GM21619 (cell line): Measurements from ENCODE around the gene CHRM3.

Source experiments
- ATAC-seq: cut with Tn5 transposase; IDR thresholded peaks from one replicate; pipeline ENCODE4 v1.9.1; 2021; ENCODE audit not compliant: unreplicated experiment

The CHRM3 gene

DNA sequence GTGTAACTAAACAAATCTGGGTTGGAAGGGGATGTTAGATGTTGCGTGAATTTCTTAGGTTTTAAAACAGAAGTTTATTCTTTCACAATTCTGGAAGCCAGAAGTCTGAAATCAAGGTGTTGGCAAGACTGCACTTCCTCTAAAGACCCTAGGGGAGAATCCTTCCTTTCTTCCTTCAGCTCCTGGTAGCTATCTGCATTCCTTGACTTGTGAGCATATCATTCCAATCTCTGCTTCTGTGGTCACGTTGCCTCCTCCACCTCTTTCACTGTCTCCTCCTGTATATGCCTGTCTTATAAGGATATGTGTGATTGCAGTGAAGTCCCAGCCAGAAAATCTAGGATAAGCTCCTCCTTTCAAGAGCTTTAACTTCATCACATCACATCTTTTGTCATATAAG is 7.7 kb downstream of the CHRM3 start:
- no peak for ATAC-seq

DNA sequence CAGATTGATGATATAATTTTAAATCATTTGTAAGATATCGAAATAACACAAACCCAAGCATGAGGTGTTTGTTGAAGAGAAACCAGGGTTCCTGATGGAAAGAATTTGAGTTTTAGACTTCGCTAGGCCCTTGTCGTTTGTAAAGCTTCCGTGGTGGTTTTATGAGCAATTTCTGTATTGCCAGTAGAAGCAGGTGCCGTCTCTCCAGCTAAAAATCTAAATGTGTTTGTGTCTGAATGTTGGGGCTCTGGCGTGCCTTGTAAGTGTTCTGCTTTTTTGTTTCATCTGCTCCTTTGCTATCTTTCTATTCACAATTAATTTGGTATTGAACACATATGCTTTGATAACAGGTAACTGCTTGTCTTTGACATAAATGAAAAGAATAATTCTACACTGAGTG is 27.5 kb downstream of the CHRM3 start:
- ATAC-seq, result no peak

- no peak for ATAC-seq
Observed at GRCh38 chr1:239417221-239417620, 30.9 kb downstream of the CHRM3 start.

DNA sequence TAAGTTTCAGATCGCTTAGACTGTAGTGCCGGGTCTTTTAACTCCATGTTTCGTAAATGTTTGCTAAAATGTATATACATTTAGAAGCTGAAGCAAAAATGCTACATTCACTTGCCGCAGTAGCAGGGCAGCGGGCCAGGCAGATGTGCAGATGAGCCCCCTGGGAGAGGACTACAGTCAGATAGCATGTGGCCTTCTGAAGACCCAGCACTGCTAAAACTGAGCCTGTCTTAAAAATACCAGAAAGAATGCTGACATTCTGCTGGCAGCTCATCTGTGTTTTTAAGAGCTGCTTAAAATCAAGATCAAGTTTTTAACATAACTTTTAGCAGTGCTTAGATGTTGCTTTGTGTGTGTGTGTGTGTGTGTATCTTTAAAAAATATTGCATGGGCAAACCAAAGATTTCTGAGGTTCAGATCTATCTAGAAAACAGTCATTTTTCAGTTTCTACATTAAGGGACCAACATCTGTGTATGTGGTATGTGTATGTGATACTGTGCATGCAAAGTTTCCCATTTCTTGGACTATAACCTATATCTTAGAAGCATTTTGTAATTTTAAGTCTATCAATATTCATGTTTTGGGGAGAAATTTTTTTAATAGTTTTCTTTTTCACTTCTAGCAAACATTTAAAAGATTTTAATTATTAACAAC is 31.7 kb downstream of the CHRM3 start:
- no peak for ATAC-seq

- no peak for ATAC-seq
Observed at GRCh38 chr1:239418681-239419080, 32.3 kb downstream of the CHRM3 start.

DNA sequence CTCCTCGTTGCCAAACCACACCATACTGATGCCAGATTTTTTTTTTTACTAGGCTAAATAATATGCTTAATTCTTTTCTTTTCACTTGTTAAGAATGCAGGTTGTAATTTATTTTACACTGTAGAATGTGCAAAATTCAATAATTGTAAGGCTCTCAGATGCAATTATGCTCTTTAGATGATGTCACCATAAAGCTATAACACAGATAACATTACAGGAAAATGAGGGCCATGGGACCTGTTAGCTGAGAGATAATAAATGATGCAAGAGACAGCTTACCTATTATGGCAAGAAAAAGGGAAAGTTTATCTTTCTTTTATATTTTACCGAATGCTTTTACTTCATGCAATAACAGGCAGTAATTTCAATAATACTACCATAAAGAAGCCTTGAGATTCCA is 35.4 kb downstream of the CHRM3 start:
- no peak for ATAC-seq

GRCh38 chr1:239422818-239423217 is 36.5 kb downstream of the CHRM3 start:
- no peak for ATAC-seq

- no peak for ATAC-seq
Observed at GRCh38 chr1:239426821-239427475, 40.6 kb downstream of the CHRM3 start.

DNA sequence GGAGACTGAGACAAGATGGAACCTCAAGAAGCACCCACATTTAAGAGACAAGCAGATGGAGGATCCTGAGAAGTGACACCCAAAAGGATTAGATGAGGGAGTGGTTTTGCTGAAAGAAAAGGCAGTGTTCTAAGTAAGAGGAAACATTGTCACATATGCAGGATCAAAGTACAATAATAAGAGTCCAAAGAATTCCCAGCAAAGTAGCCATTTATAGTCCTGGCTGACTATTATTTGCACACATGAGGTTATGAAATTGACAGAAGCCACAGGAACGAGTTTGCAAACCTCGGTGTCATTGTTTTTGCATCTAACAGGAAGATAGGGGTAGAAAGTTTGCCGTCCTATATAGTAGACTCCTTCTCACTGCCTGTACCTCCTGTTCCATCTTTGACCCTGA is 41.3 kb downstream of the CHRM3 start:
- ATAC-seq, result no peak

GRCh38 chr1:239428120-239428710 is 41.8 kb downstream of the CHRM3 start:
- ATAC-seq, result no peak

GRCh38 chr1:239429163-239429562 is 42.8 kb downstream of the CHRM3 start:
- ATAC-seq, result no peak

- no peak for ATAC-seq
Observed at GRCh38 chr1:239432255-239432654, 45.9 kb downstream of the CHRM3 start.

DNA sequence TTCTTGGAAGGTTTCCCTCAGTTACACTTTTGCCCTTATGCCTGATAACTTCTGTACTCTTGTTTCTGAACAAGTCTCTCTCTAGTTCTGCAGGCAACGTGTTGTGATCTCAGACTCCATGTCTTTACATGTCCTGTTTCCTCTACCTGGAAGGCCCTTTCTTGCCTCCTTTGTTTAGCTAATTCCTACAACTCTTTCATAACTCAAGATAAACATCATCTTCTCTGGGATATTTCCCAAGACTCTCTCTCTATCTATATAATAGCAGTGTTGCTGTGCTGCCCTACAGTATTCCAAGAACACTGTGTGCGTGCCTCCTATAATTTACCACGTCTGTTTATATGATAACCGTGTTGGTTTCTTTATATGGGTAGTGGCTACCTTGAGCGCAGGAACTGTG is 47.8 kb downstream of the CHRM3 start:
- ATAC-seq, result no peak
